ENCODE measurements around the gene ZNF329.

DNA sequence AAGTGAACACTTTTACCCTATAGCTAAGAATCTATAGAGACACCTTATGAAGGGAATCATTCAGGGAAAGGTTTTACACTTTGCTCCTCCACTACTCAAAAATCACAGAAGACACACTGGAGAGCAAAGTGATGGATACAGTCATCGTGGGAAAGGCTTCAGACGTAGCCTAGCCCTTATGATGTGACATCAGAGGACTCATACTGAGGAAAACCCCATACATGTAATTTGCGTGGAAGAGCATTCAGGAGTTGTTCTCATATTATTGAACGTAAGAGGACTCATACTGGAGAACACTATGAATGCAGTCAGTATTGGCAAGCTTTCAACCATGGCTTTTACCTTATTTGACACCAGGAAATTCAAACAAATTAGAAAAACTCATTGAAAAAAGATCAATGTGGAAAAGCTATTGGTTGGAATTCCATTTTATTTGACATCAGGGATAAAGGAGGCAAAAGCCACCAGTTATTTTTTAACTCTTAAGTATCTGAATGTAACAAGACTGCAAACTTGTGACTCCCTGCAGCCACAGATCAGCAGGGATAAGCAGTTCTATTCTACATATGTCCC, 16.2 kb upstream of the ZNF329 start:
- TF ChIP-seq, protein P1, sequence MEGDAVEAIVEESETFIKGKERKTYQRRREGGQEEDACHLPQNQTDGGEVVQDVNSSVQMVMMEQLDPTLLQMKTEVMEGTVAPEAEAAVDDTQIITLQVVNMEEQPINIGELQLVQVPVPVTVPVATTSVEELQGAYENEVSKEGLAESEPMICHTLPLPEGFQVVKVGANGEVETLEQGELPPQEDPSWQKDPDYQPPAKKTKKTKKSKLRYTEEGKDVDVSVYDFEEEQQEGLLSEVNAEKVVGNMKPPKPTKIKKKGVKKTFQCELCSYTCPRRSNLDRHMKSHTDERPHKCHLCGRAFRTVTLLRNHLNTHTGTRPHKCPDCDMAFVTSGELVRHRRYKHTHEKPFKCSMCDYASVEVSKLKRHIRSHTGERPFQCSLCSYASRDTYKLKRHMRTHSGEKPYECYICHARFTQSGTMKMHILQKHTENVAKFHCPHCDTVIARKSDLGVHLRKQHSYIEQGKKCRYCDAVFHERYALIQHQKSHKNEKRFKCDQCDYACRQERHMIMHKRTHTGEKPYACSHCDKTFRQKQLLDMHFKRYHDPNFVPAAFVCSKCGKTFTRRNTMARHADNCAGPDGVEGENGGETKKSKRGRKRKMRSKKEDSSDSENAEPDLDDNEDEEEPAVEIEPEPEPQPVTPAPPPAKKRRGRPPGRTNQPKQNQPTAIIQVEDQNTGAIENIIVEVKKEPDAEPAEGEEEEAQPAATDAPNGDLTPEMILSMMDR (conservative IDR thresholded peaks at IDR 0.05; ENCODE audit: low read depth, low read length), result no peak
- TF ChIP-seq EZH2 (IDR thresholded peaks at IDR 0.05; ENCODE audit: borderline replicate concordance, low read depth, low read length, poor library complexity, severe bottlenecking), result no peak

Measured in A673 (cell line).